HG02759 (cell line): ENCODE measurements around the gene PRAMEF12.
"Not testable (repeated sequence)": the region's sequence is repeated elsewhere in the genome, so short reads cannot be mapped to it uniquely, and the experiment has no call there.

Source experiments
- ATAC-seq: cut with Tn5 transposase; IDR thresholded peaks from one replicate; pipeline ENCODE4 v1.9.1; 2021; ENCODE audit warnings: mild to moderate bottlenecking, moderate library complexity; ENCODE audit not compliant: unreplicated experiment

The PRAMEF12 gene

GRCh38 chr1:12773438-12773837, at the start of gene PRAMEF12:
PRAMEF12 (plus strand) TSS chr1:12773738; CDS start chr1:12774868, 1,130 bp downstream.
- no peak for ATAC-seq

- no peak for ATAC-seq
Measured at GRCh38 chr1:12728391-12728790, 45.1 kb upstream of the PRAMEF12 start.

GRCh38 chr1:12730156-12730555, 43.4 kb upstream of the PRAMEF12 start:
- ATAC-seq = no peak

GRCh38 chr1:12731084-12731483, 42.5 kb upstream of the PRAMEF12 start:
- not testable (repeated sequence) for ATAC-seq

- no peak for ATAC-seq
Measured at GRCh38 chr1:12734651-12735050, 38.9 kb upstream of the PRAMEF12 start.

- no peak for ATAC-seq
Measured at GRCh38 chr1:12738934-12739333, 34.6 kb upstream of the PRAMEF12 start.

- ATAC-seq = no peak
Measured at GRCh38 chr1:12739613-12740012, 33.9 kb upstream of the PRAMEF12 start.

- ATAC-seq = no peak
Measured at GRCh38 chr1:12741946-12742345, 31.6 kb upstream of the PRAMEF12 start.

- ATAC-seq = no peak
Measured at GRCh38 chr1:12745126-12745991, 28.2 kb upstream of the PRAMEF12 start.

GRCh38 chr1:12745992-12746323, 27.6 kb upstream of the PRAMEF12 start, which contains the start of gene CFAP107:
CFAP107 (plus strand) TSS chr1:12746200; CDS start chr1:12746431, 231 bp downstream.
- no peak for ATAC-seq

- ATAC-seq = no peak
Measured at GRCh38 chr1:12748778-12749355, 24.7 kb upstream of the PRAMEF12 start.

GRCh38 chr1:12754738-12755137, 18.8 kb upstream of the PRAMEF12 start:
- ATAC-seq = no peak

- ATAC-seq = no peak
Measured at GRCh38 chr1:12756273-12756672, 17.3 kb upstream of the PRAMEF12 start.

- ATAC-seq = no peak
Measured at GRCh38 chr1:12756768-12757413, 16.6 kb upstream of the PRAMEF12 start.

- ATAC-seq = no peak
Measured at GRCh38 chr1:12757836-12758235, 15.7 kb upstream of the PRAMEF12 start.

GRCh38 chr1:12760256-12760795, 13.2 kb upstream of the PRAMEF12 start:
- ATAC-seq = no peak

- no peak for ATAC-seq
Measured at GRCh38 chr1:12761781-12762180, 11.8 kb upstream of the PRAMEF12 start.

- ATAC-seq = no peak
Measured at GRCh38 chr1:12762766-12763165, 10.8 kb upstream of the PRAMEF12 start.

GRCh38 chr1:12763479-12763878, 10.1 kb upstream of the PRAMEF12 start:
- ATAC-seq = no peak

- no peak for ATAC-seq
Measured at GRCh38 chr1:12764016-12764415, 9.5 kb upstream of the PRAMEF12 start.

GRCh38 chr1:12769031-12769430, 4.5 kb upstream of the PRAMEF12 start:
- ATAC-seq = no peak
